Fibroblast of villous mesenchyme (primary cell): ENCODE measurements around the gene MB. TPM values are rescaled to one million over a fixed set of nuclear protein-coding genes. Genes with fewer than 3 reads are reported as not detected.

Experiments
- DNase-seq: peaks from one replicate; pipeline ENCODE4 v3.0.0-alpha.2; 2010; ENCODE audit warnings: low read depth
- H3K4me3 ChIP-seq: 2 replicates; pipeline ENCODE4 v1.5.1; 2011; ENCODE audit warnings: low read depth, mild to moderate bottlenecking, low read length
- CTCF ChIP-seq: IDR thresholded peaks from 2 replicates; pipeline ENCODE4 v1.5.1; 2012; ENCODE audit warnings: low read depth, mild to moderate bottlenecking, low read length; ENCODE audit not compliant: insufficient read depth
- total RNA-seq: library from RNA; depleted of rRNA; stranded (reverse); fragments of >200 nt; gene quantifications from 2 replicates; pipeline ENCODE4 v1.2.3, GENCODE V29; 2012

Gene MB
- total RNA-seq, 1 donor, result not detected

DNA sequence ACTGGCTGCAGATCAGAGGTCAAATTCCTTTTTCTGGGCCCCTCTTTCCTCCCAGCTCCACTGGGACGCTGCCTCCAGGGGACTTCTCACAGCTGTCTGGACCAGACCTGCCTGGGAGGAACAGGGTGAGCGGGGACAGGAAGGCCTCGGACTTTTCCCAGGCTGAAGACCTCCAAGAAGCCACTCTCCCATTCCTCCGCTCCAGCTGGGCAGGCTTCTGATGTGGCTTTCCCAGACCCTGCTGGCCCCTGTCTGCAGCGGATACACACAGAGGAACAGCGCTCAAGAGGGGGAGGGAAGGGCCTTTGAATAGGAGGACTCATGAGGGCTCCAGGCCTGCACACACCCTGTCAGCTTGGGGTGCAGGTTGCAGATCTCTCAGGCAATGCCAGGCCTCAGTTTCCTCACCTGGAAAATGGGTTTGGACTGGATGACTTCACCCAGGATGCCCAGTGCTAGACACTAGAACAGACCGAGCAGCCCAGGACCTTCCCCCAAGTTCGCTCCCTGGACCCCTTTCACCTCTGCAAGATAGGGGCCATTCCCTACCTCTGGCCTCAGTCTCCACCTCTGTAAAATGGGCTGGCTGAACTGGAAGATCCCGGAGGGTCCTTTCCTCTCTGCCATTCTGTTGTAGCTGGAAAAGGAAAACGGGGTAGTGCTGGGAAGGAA is 36.6 kb downstream of the MB start:
- H3K4me3 ChIP-seq, result no peak overlapping the region
- TF ChIP-seq CTCF, result no peak
- DNase-seq, result no peak

DNA sequence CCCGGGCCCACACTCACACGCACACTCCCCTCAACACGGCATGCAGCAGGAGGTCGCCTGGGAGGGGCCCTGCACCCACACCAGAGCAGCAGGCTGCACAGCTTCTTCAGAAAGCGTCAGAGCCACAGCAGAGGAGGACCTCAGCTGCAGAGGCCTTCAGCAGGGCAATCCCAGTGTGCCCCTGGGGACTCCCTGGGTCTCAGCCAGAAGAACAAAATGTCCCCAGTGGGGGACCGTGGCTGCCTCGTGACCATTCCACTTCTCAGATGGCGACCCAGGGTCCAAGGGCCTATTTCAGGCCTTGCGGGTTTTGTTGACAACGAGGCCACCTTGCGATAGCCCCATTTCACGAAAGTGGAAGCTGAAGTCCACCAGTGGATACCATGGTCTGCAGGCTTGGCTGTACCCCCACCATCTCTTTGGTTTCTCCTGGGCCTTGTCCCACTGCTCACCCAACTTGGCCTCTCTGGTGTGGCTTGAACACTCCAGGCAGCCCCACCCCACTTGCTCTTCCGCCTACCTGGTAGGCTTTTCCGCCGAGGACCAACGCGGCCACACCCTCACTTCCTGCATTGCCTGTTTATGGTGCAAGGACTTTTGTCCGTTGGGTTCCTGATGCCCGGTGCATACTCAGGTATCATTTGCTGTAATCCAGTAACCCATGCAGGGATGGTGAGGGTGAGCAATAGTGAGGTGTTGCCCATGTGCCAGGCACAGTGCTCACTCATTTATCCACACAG is 38.1 kb downstream of the MB start:
- H3K4me3 ChIP-seq, result no peak overlapping the region
- no peak for TF ChIP-seq CTCF
- no peak for DNase-seq

GRCh38 chr22:35577799-35578659 is 39.1 kb downstream of the MB start:
- no peak for TF ChIP-seq CTCF
- no peak overlapping the region for H3K4me3 ChIP-seq
- DNase-seq, result no peak

GRCh38 chr22:35576671-35577070 is 40.5 kb downstream of the MB start:
- no peak for DNase-seq
- no peak overlapping the region for H3K4me3 ChIP-seq
- no peak for TF ChIP-seq CTCF

DNA sequence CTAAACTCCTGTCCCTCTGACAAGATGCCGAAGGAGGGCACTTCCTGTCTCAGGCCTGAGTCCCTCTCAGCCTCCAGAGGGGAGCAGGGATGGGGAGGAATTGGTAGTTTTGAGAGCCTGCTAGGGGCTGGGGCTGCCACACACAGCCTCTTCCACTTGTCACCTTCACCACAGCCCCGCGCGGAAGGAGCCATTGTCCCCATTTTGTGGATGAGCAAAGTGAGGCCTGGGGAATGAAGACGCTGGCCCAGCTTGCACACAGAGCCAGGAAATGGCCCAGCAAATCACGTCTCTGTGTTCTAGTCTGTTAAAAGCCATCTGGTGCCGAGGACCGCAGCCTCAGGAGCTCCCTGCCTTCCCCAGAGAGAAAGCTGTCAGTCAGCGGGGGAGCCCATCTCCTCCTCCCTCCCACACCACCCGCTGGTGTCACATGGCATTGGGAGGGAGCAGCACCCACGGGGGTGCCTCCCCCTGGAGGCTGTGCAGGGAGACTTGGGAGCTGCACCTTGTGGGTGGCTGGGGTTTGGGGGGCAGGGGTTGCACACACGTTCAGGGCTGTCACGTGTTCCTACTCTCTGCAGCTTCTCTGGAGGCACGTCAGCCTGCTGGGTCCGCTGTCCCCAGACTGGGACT is 41.9 kb downstream of the MB start:
- no peak for DNase-seq
- TF ChIP-seq CTCF, result no peak
- H3K4me3 ChIP-seq, result no peak overlapping the region

GRCh38 chr22:35572556-35572955 is 44.6 kb downstream of the MB start:
- H3K4me3 ChIP-seq, result no peak overlapping the region
- no peak for TF ChIP-seq CTCF
- no peak for DNase-seq
